Neural crest cell (in vitro differentiated cells): ENCODE data around the gene TOR2A. TPM values are rescaled to one million over a fixed set of nuclear protein-coding genes. Genes with fewer than 3 reads are reported as not detected.
A peak's percentile ranks its signal among the peaks of the same experiment; 100 is the strongest.

Source experiments
- DNase-seq: peaks from one replicate; pipeline ENCODE4 v3.0.0; 2021; ENCODE audit warnings: low read depth, mixed read lengths, low spot score
- H3K27ac Mint-ChIP-seq: one replicate; pipeline ENCODE4 v1.8.0; 2021; ENCODE audit warnings: mild to moderate bottlenecking, mixed read lengths; ENCODE audit not compliant: unreplicated experiment
- H3K27me3 Mint-ChIP-seq: 2 replicates; pipeline ENCODE4 v1.8.0; 2021; ENCODE audit warnings: low read depth, mild to moderate bottlenecking, mixed read lengths
- H3K36me3 Mint-ChIP-seq: 2 replicates; pipeline ENCODE4 v1.8.0; 2021; ENCODE audit warnings: low read depth, mild to moderate bottlenecking, mixed read lengths
- H3K4me1 Mint-ChIP-seq: 2 replicates; pipeline ENCODE4 v1.8.0; 2021; ENCODE audit warnings: mixed read lengths
- H3K4me3 Mint-ChIP-seq: one replicate; pipeline ENCODE4 v1.8.0; 2021; ENCODE audit warnings: mild to moderate bottlenecking, mixed read lengths
- H3K9me3 Mint-ChIP-seq: 2 replicates; pipeline ENCODE4 v1.8.0; 2021; ENCODE audit warnings: mixed read lengths
- CTCF ChIP-seq: fragments of 200-600 bp; sonication (generic); conservative IDR thresholded peaks from 2 replicates; pipeline ENCODE4 v1.5.0; 2021; ENCODE audit warnings: antibody characterized with exemption, mild to moderate bottlenecking
- total RNA-seq: library from RNA; stranded (reverse); gene quantifications from 2 replicates; pipeline ENCODE4 v1.2.1, GENCODE V29; 2021

Gene TOR2A
- total RNA-seq, 1 donor from 2014 or later = 27.4 TPM

GRCh38 chr9:127738666-127739065 lies 3.6 kb upstream of the TOR2A start:
- Mint-ChIP-seq H3K9me3 (no peaks in the 10 kb centered on the region), H3K36me3 (no peaks in the 10 kb centered on the region), H3K4me3 (no peak overlapping the region), H3K27me3 (peaks cover 6% of the 10 kb centered on the region), H3K4me1 (peaks cover 30% of the 10 kb centered on the region), H3K27ac (no peak overlapping the region)
- no peak for TF ChIP-seq CTCF
- DNase-seq = no peak

- Mint-ChIP-seq H3K27ac (peak overlapping the region; percentile 92), H3K4me3 (peak overlapping the region; percentile 92), H3K9me3 (no peaks in the 10 kb centered on the region), H3K4me1 (peaks cover 19% of the 10 kb centered on the region), H3K27me3 (no peaks in the 10 kb centered on the region), H3K36me3 (no peaks in the 10 kb centered on the region)
- DNase-seq = no peak
- no peak for TF ChIP-seq CTCF
Measured at GRCh38 chr9:127735530-127736185, 564 bp upstream of the TOR2A start.

- no peak for DNase-seq
- Mint-ChIP-seq H3K36me3 (no peaks in the 10 kb centered on the region), H3K4me3 (peak overlapping the region; percentile 90), H3K27me3 (no peaks in the 10 kb centered on the region), H3K27ac (peak overlapping the region; percentile 78), H3K4me1 (peaks cover 19% of the 10 kb centered on the region), H3K9me3 (no peaks in the 10 kb centered on the region)
- no peak for TF ChIP-seq CTCF
Measured at GRCh38 chr9:127734247-127734746, 797 bp downstream of the TOR2A start.

- no peak for DNase-seq
- H3K4me1 Mint-ChIP-seq = peaks cover 19% of the 10 kb centered on the region
- no peaks in the 10 kb centered on the region for H3K9me3 Mint-ChIP-seq
- no peak for TF ChIP-seq CTCF
- H3K36me3 Mint-ChIP-seq = no peaks in the 10 kb centered on the region
- no peaks in the 10 kb centered on the region for H3K27me3 Mint-ChIP-seq
- no peak overlapping the region for H3K27ac Mint-ChIP-seq
- peak overlapping the region; percentile 57 for H3K4me3 Mint-ChIP-seq
Measured at GRCh38 chr9:127733614-127734013, 1.5 kb downstream of the TOR2A start.

- no peak overlapping the region for H3K4me3 Mint-ChIP-seq
- peak overlapping the region; percentile 93 for H3K27ac Mint-ChIP-seq
Measured at GRCh38 chr9:127732444-127732843, 2.6 kb downstream of the TOR2A start.

More at GRCh38 chr9:127732444-127732843, 2.6 kb downstream of the TOR2A start:
- DNase-seq = no peak
- Mint-ChIP-seq H3K9me3 (no peaks in the 10 kb centered on the region), H3K36me3 (no peaks in the 10 kb centered on the region), H3K27me3 (no peaks in the 10 kb centered on the region), H3K4me1 (peaks cover 19% of the 10 kb centered on the region)
- no peak for TF ChIP-seq CTCF
